ENCODE data around the gene MYO3B.

MYO3B gene

GRCh38 chr2:170282851-170283250 lies 104.9 kb downstream of the MYO3B start:
- Histone ChIP-seq H3K4me2 (ENCODE audit: low read depth, low read length, poor library complexity, severe bottlenecking) (no peak overlapping the region), H3K9me2 (replicated peaks; ENCODE audit: insufficient read depth, low read length) (no peaks in the 10 kb centered on the region), H3K27me3 (ENCODE audit: low read length) (no peaks in the 10 kb centered on the region), H3F3A (ENCODE audit: insufficient read depth) (no peaks in the 10 kb centered on the region), H3K9me3 (ENCODE audit: insufficient read depth, low read length) (no peaks in the 10 kb centered on the region), H2AFZ (ENCODE audit: low read depth, low read length, severe bottlenecking) (no peak overlapping the region), H3K4me3 (ENCODE audit: insufficient read depth, low read length, poor library complexity, severe bottlenecking) (no peak overlapping the region), H3K9ac (ENCODE audit: low read length) (no peak overlapping the region), H3K36me3 (ENCODE audit: low read length) (no peaks in the 10 kb centered on the region), H3K79me2 (ENCODE audit: insufficient read depth, low read length) (no peaks in the 10 kb centered on the region), H4K20me1 (ENCODE audit: low read depth, low read length) (no peaks in the 10 kb centered on the region), H3K27ac (ENCODE audit: low read depth, low read length) (no peak overlapping the region)
- TF ChIP-seq EZH2phosphoT487 (conservative IDR thresholded peaks at IDR 0.05; ENCODE audit: low read length) (no peak), CTCF (IDR thresholded peaks at IDR 0.05; ENCODE audit: insufficient read depth, low read length, poor library complexity, severe bottlenecking) (no peak)

DNA sequence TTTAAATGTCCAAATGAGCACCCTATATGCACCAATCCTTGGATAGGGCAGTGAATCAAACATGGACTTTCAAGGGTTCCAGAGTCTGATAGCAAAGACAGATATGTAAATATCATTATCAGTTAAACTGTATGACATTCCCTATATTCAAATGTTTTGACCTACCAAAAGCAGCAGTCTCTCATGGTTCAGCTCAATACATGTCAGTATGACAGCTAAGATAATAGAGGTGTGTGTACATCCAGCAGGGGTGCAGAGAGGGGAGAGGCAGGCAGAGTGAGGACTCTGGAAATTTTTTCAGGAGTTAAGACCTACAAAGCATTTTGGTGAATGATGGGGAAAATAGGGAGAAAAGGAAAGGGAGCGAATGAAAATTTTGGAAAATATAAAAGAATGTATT lies 106.3 kb downstream of the MYO3B start:
- no peak overlapping the region for H3K4me2 ChIP-seq (ENCODE audit: low read depth, low read length, poor library complexity, severe bottlenecking)
- H3K9ac ChIP-seq (ENCODE audit: low read length) = no peak overlapping the region
- no peak overlapping the region for H3K4me3 ChIP-seq (ENCODE audit: insufficient read depth, low read length, poor library complexity, severe bottlenecking)
- no peaks in the 10 kb centered on the region for H3K9me3 ChIP-seq (ENCODE audit: insufficient read depth, low read length)
- no peaks in the 10 kb centered on the region for H3K79me2 ChIP-seq (ENCODE audit: insufficient read depth, low read length)
- H3K27me3 ChIP-seq (ENCODE audit: low read length) = no peaks in the 10 kb centered on the region
- H3K36me3 ChIP-seq (ENCODE audit: low read length) = no peaks in the 10 kb centered on the region
- TF ChIP-seq EZH2phosphoT487 (conservative IDR thresholded peaks at IDR 0.05; ENCODE audit: low read length) = no peak
- TF ChIP-seq CTCF (IDR thresholded peaks at IDR 0.05; ENCODE audit: insufficient read depth, low read length, poor library complexity, severe bottlenecking) = no peak
- no peaks in the 10 kb centered on the region for H3F3A ChIP-seq (ENCODE audit: insufficient read depth)
- H3K9me2 ChIP-seq (replicated peaks; ENCODE audit: insufficient read depth, low read length) = no peaks in the 10 kb centered on the region
- H2AFZ ChIP-seq (ENCODE audit: low read depth, low read length, severe bottlenecking) = no peak overlapping the region
- H3K27ac ChIP-seq (ENCODE audit: low read depth, low read length) = no peak overlapping the region
- H4K20me1 ChIP-seq (ENCODE audit: low read depth, low read length) = no peaks in the 10 kb centered on the region

DNA sequence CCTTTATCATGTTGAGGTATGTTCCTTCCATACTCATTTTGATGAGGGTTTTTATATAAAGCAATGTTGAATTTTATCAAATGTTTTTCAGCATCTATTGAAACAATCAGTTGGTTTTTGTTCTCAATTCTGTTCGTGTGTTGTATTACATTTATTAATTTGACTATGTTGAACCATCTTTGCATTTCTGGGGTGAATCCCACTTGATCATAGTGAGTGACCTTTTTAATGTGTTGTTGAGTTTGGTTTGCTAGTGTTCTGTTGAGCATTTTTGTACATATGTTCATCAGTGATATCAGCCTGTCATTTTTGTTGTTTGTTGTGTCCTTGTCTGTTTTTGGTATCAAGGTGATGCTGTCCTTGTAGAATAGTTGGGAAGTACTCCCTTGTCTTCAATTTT lies 110.9 kb downstream of the MYO3B start:
- Histone ChIP-seq H3K9ac (ENCODE audit: low read length) (no peak overlapping the region), H2AFZ (ENCODE audit: low read depth, low read length, severe bottlenecking) (no peak overlapping the region)
- no peak for TF ChIP-seq EZH2phosphoT487 (conservative IDR thresholded peaks at IDR 0.05; ENCODE audit: low read length)
- TF ChIP-seq CTCF (IDR thresholded peaks at IDR 0.05; ENCODE audit: insufficient read depth, low read length, poor library complexity, severe bottlenecking) = no peak

More for the DNA sequence above, 110.9 kb downstream of the MYO3B start:
- no peaks in the 10 kb centered on the region for H3K27me3 ChIP-seq (ENCODE audit: low read length)
- H4K20me1 ChIP-seq (ENCODE audit: low read depth, low read length) = no peaks in the 10 kb centered on the region
- no peak overlapping the region for H3K4me2 ChIP-seq (ENCODE audit: low read depth, low read length, poor library complexity, severe bottlenecking)
- H3K27ac ChIP-seq (ENCODE audit: low read depth, low read length) = no peak overlapping the region
- H3K36me3 ChIP-seq (ENCODE audit: low read length) = no peaks in the 10 kb centered on the region
- no peaks in the 10 kb centered on the region for H3K9me3 ChIP-seq (ENCODE audit: insufficient read depth, low read length)
- no peaks in the 10 kb centered on the region for H3K79me2 ChIP-seq (ENCODE audit: insufficient read depth, low read length)
- H3K4me3 ChIP-seq (ENCODE audit: insufficient read depth, low read length, poor library complexity, severe bottlenecking) = no peak overlapping the region
- H3K9me2 ChIP-seq (replicated peaks; ENCODE audit: insufficient read depth, low read length) = no peaks in the 10 kb centered on the region
- H3F3A ChIP-seq (ENCODE audit: insufficient read depth) = no peaks in the 10 kb centered on the region

Data from SU-DHL-6 (cell line).